ENCODE results near the gene ENTPD2. TPM values are rescaled to one million over a fixed set of nuclear protein-coding genes. Genes with fewer than 3 reads are reported as not detected.

ENTPD2 gene
- total and polyA plus RNA-seq, 11 donors, result 0.50 to 2.9 (median 1.2) TPM

DNA sequence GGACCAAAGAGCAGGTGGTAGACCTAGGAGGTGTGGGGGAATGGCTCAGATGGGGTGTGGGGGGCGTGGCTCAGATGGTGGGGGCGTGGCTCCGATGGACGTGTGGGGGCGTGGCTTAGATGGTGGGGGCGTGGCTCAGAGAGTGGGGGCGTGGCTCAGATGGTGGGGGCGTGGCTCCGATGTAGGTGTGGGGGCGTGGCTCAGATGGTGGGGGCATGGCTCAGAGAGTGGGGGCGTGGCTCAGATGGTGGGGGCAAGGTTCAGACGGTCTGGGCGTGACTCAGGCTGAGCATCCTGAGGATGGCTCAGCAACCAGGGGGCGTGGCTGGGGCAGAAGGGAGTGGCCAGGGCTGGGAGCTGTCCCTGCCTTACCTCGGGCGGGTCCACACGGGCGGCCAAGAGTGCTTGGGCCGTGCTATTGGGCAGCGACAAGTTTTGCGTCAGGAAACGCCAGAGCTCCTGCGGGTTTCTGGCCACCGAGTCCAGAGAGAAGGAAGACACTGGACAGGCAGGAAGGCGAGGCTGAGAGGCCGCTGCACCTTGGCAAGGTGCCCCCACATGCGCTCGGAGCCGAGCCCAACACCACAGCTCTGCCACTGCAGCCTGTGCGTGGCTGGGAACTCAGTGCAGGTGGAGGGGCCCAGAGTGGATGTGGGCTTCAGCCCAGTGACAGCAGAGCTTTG is 31.7 kb downstream of the ENTPD2 start:
- peaks cover 0 to 13% (median 6%) of the 10 kb centered on the region in 12 donors for H3K4me1 ChIP-seq
- H3K36me3 ChIP-seq, result peaks cover 0 to 32% (median 11%) of the 10 kb centered on the region in 9 donors
- H3K27me3 ChIP-seq, result no peaks in the 10 kb centered on the region
- TF ChIP-seq POLR2A (IDR thresholded peaks at IDR 0.05), result no peak
- TF ChIP-seq, protein P1, sequence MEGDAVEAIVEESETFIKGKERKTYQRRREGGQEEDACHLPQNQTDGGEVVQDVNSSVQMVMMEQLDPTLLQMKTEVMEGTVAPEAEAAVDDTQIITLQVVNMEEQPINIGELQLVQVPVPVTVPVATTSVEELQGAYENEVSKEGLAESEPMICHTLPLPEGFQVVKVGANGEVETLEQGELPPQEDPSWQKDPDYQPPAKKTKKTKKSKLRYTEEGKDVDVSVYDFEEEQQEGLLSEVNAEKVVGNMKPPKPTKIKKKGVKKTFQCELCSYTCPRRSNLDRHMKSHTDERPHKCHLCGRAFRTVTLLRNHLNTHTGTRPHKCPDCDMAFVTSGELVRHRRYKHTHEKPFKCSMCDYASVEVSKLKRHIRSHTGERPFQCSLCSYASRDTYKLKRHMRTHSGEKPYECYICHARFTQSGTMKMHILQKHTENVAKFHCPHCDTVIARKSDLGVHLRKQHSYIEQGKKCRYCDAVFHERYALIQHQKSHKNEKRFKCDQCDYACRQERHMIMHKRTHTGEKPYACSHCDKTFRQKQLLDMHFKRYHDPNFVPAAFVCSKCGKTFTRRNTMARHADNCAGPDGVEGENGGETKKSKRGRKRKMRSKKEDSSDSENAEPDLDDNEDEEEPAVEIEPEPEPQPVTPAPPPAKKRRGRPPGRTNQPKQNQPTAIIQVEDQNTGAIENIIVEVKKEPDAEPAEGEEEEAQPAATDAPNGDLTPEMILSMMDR (IDR thresholded peaks at IDR 0.05), result no peak
- intact Hi-C loops (cut with DNase I), result loop anchor here in 1 of 10 donors (10.0 kb wide), 1 partner anchor 137 kb away; the partner anchor contains the start of gene TRAF2
- no peak overlapping the region for H3K4me3 ChIP-seq
- H3K27ac ChIP-seq, result no peak overlapping the region
- no peak for DNase-seq
- no peaks in the 10 kb centered on the region for H3K9me3 ChIP-seq
- WGBS, 4 donors, result 65 to 74% (median 71%) methylated on average over 6 to 30 of the region's 30 CpGs
- ATAC-seq, result peak in 3 of 4 donors; percentile 12 to 41 (median 21)

DNA sequence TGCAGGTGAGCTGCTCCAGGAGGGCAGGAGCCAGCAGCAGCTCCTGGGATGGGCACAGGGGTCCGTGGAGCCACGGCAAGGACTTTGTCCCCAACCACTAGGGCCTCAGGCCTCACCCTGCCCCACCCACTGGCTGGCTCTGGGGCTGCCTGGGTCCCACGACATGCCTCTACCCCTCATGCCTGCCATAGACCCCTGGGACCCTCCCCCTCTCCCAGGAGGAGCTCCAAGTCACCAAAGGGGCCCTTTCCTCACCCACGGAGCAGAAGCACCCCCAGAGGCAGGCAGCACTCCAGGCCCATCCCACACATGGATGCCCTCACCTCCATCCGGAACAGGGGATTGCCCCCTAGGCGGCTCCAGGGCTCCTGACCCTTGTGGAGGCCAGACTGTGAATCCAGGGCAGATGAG is 32.3 kb downstream of the ENTPD2 start:
- no peak for ATAC-seq
- no peak for TF ChIP-seq POLR2A (IDR thresholded peaks at IDR 0.05)
- TF ChIP-seq, protein P1 (IDR thresholded peaks at IDR 0.05), result no peak
- no peaks in the 10 kb centered on the region for H3K9me3 ChIP-seq
- DNase-seq, result no peak
- no peak overlapping the region for H3K27ac ChIP-seq
- peaks cover 0 to 38% (median 17%) of the 10 kb centered on the region in 9 donors for H3K36me3 ChIP-seq
- 85 to 96% (median 91%) methylated on average over 2 to 6 of the region's 6 CpGs for WGBS, 4 donors
- intact Hi-C loops (cut with DNase I), result loop anchor here in 1 of 10 donors (10.0 kb wide), 1 partner anchor 137 kb away; the partner anchor contains the start of gene TRAF2
- peaks cover 0 to 7% (median 2%) of the 10 kb centered on the region in 12 donors for H3K4me1 ChIP-seq
- no peaks in the 10 kb centered on the region for H3K27me3 ChIP-seq
- no peak overlapping the region for H3K4me3 ChIP-seq

DNA sequence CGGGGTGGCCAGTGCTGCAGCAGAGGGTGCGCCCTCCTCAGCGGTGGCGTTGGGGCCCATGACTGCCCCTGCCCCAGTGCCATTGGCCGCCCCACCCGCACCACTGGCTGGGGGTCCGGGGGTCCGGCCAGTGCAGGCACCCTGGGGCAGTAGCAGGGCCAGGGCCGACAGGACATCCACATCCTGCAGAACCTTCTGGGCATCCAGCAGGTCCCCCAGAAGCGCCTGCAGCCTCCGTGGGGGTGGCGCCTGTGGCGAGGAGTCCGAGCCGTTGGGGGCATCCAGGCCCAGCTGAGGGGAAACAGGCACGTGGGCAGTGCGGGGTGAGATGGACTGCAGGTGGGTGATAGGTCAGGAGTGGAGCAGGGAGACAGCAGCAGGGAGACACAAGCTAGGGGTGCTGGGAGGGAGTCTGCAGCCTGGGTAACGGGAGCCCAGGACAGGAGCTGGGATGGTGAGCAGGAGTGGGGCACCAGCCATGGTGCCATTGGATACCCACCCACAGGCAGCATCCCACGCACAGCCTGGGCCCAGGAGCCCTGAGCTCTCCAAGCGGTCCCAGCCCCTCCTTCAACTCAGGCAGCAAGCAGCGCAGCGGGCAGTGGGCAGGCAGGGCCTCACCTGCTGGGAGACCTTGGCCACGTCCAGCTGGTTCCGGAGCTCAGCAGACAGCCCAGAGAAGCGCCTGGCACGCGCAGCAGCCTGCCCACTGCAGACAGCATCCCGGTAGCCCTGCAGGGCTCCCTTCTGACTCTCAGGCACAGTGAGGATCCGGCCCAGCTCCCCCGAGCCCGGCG is 32.9 kb downstream of the ENTPD2 start:
- no peak overlapping the region for H3K27ac ChIP-seq
- H3K27me3 ChIP-seq, result no peaks in the 10 kb centered on the region
- no peak for ATAC-seq
- intact Hi-C loops (cut with DNase I), result loop anchor here in 1 of 10 donors (10.0 kb wide), 1 partner anchor 136 kb away; the partner anchor contains the start of gene TRAF2
- peaks cover 0 to 1% (median 0%) of the 10 kb centered on the region in 12 donors for H3K4me1 ChIP-seq
- no peak for TF ChIP-seq POLR2A (IDR thresholded peaks at IDR 0.05)
- TF ChIP-seq, protein P1 (IDR thresholded peaks at IDR 0.05), result no peak
- DNase-seq, result no peak
- H3K4me3 ChIP-seq, result no peak overlapping the region
- no peaks in the 10 kb centered on the region for H3K9me3 ChIP-seq
- peaks cover 0 to 44% (median 23%) of the 10 kb centered on the region in 9 donors for H3K36me3 ChIP-seq
- WGBS, 4 donors, result 94 to 97% (median 95%) methylated on average over 18 to 32 of the region's 32 CpGs
